ENCODE data around the gene CCDC88B. TPM values are rescaled to one million over a fixed set of nuclear protein-coding genes. Genes with fewer than 3 reads are reported as not detected.

The CCDC88B gene
- total and polyA plus RNA-seq, 2 experiments from 2014 or later = 6.8 to 12.1 TPM

- peaks cover 8% of the 10 kb centered on the region; the same call in 2 of the 3 replicates for H3K9me3 Mint-ChIP-seq
- H3K4me1 Mint-ChIP-seq = peaks cover 20% of the 10 kb centered on the region
- ATAC-seq (no peak), DNase-seq (ENCODE audit: low spot score) (no peak)
- no peak overlapping the region for H2AFZ ChIP-seq
- no peak overlapping the region for H3K4me3 ChIP-seq
- no peaks in the 10 kb centered on the region for H3K79me2 ChIP-seq (replicated peaks; ENCODE audit: insufficient read depth)
- no peak overlapping the region for H3K27ac Mint-ChIP-seq
- H3K27ac ChIP-seq (ENCODE audit: low read depth) = no peak overlapping the region
- no peaks in the 10 kb centered on the region for H3K36me3 ChIP-seq (ENCODE audit: insufficient read depth)
- H3K27me3 Mint-ChIP-seq (ENCODE audit: insufficient read depth, low read depth, poor library complexity) = peaks cover 27% of the 10 kb centered on the region
- peaks cover 16% of the 10 kb centered on the region for H3K4me1 ChIP-seq (ENCODE audit: insufficient read depth)
- H3K9me2 ChIP-seq (ENCODE audit: insufficient read depth) = no peaks in the 10 kb centered on the region
- peaks cover 2% of the 10 kb centered on the region; the same call in 1 of the 3 replicates for H3K36me3 Mint-ChIP-seq (ENCODE audit: low read depth)
- no peak overlapping the region for H3K4me2 ChIP-seq
- TF ChIP-seq ZNF331 (CRISPR knock-in tag; IDR thresholded peaks at IDR 0.05; ENCODE audit: low read depth) (no peak), NANOG (IDR thresholded peaks at IDR 0.05; ENCODE audit: borderline replicate concordance) (no peak), JUNB (IDR thresholded peaks at IDR 0.05; ENCODE audit: unreplicated experiment) (no peak), ZNF114 (CRISPR knock-in tag; IDR thresholded peaks at IDR 0.05) (no peak), CTCF (conservative IDR thresholded peaks at IDR 0.05; ENCODE audit: low read depth in 2 of 2) (no peak), EZH2phosphoT487 (IDR thresholded peaks at IDR 0.05; ENCODE audit: unreplicated experiment) (no peak), CREB1 (CRISPR knock-in tag; IDR thresholded peaks at IDR 0.05; ENCODE audit: low read depth) (no peak), STAT1 (IDR thresholded peaks at IDR 0.05; ENCODE audit: unreplicated experiment) (no peak)
- TF ChIP-seq, protein P1, sequence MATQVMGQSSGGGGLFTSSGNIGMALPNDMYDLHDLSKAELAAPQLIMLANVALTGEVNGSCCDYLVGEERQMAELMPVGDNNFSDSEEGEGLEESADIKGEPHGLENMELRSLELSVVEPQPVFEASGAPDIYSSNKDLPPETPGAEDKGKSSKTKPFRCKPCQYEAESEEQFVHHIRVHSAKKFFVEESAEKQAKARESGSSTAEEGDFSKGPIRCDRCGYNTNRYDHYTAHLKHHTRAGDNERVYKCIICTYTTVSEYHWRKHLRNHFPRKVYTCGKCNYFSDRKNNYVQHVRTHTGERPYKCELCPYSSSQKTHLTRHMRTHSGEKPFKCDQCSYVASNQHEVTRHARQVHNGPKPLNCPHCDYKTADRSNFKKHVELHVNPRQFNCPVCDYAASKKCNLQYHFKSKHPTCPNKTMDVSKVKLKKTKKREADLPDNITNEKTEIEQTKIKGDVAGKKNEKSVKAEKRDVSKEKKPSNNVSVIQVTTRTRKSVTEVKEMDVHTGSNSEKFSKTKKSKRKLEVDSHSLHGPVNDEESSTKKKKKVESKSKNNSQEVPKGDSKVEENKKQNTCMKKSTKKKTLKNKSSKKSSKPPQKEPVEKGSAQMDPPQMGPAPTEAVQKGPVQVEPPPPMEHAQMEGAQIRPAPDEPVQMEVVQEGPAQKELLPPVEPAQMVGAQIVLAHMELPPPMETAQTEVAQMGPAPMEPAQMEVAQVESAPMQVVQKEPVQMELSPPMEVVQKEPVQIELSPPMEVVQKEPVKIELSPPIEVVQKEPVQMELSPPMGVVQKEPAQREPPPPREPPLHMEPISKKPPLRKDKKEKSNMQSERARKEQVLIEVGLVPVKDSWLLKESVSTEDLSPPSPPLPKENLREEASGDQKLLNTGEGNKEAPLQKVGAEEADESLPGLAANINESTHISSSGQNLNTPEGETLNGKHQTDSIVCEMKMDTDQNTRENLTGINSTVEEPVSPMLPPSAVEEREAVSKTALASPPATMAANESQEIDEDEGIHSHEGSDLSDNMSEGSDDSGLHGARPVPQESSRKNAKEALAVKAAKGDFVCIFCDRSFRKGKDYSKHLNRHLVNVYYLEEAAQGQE (IDR thresholded peaks at IDR 0.05; ENCODE audit: unreplicated experiment) = no peak
- TF ChIP-seq, protein P2, sequence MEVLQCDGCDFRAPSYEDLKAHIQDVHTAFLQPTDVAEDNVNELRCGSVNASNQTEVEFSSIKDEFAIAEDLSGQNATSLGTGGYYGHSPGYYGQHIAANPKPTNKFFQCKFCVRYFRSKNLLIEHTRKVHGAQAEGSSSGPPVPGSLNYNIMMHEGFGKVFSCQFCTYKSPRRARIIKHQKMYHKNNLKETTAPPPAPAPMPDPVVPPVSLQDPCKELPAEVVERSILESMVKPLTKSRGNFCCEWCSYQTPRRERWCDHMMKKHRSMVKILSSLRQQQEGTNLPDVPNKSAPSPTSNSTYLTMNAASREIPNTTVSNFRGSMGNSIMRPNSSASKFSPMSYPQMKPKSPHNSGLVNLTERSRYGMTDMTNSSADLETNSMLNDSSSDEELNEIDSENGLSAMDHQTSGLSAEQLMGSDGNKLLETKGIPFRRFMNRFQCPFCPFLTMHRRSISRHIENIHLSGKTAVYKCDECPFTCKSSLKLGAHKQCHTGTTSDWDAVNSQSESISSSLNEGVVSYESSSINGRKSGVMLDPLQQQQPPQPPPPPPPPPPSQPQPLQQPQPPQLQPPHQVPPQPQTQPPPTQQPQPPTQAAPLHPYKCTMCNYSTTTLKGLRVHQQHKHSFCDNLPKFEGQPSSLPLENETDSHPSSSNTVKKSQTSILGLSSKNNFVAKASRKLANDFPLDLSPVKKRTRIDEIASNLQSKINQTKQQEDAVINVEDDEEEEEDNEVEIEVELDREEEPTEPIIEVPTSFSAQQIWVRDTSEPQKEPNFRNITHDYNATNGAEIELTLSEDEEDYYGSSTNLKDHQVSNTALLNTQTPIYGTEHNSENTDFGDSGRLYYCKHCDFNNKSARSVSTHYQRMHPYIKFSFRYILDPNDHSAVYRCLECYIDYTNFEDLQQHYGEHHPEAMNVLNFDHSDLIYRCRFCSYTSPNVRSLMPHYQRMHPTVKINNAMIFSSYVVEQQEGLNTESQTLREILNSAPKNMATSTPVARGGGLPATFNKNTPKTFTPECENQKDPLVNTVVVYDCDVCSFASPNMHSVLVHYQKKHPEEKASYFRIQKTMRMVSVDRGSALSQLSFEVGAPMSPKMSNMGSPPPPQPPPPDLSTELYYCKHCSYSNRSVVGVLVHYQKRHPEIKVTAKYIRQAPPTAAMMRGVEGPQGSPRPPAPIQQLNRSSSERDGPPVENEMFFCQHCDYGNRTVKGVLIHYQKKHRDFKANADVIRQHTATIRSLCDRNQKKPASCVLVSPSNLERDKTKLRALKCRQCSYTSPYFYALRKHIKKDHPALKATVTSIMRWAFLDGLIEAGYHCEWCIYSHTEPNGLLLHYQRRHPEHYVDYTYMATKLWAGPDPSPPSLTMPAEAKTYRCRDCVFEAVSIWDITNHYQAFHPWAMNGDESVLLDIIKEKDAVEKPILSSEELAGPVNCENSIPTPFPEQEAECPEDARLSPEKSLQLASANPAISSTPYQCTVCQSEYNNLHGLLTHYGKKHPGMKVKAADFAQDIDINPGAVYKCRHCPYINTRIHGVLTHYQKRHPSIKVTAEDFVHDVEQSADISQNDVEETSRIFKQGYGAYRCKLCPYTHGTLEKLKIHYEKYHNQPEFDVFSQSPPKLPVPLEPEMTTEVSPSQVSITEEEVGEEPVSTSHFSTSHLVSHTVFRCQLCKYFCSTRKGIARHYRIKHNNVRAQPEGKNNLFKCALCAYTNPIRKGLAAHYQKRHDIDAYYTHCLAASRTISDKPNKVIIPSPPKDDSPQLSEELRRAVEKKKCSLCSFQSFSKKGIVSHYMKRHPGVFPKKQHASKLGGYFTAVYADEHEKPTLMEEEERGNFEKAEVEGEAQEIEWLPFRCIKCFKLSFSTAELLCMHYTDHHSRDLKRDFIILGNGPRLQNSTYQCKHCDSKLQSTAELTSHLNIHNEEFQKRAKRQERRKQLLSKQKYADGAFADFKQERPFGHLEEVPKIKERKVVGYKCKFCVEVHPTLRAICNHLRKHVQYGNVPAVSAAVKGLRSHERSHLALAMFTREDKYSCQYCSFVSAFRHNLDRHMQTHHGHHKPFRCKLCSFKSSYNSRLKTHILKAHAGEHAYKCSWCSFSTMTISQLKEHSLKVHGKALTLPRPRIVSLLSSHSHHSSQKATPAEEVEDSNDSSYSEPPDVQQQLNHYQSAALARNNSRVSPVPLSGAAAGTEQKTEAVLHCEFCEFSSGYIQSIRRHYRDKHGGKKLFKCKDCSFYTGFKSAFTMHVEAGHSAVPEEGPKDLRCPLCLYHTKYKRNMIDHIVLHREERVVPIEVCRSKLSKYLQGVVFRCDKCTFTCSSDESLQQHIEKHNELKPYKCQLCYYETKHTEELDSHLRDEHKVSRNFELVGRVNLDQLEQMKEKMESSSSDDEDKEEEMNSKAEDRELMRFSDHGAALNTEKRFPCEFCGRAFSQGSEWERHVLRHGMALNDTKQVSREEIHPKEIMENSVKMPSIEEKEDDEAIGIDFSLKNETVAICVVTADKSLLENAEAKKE (CRISPR knock-in tag; IDR thresholded peaks at IDR 0.05) = no peak
- TF ChIP-seq, protein P3, sequence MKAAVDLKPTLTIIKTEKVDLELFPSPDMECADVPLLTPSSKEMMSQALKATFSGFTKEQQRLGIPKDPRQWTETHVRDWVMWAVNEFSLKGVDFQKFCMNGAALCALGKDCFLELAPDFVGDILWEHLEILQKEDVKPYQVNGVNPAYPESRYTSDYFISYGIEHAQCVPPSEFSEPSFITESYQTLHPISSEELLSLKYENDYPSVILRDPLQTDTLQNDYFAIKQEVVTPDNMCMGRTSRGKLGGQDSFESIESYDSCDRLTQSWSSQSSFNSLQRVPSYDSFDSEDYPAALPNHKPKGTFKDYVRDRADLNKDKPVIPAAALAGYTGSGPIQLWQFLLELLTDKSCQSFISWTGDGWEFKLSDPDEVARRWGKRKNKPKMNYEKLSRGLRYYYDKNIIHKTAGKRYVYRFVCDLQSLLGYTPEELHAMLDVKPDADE (IDR thresholded peaks at IDR 0.05) = no peak
- H3F3A ChIP-seq (replicated peaks; ENCODE audit: low read depth) = peaks cover 5% of the 10 kb centered on the region; the same call in 1 of the 2 replicates
- no peaks in the 10 kb centered on the region for H4K20me1 ChIP-seq (replicated peaks; ENCODE audit: insufficient read depth)
- no peak overlapping the region for H3K4me3 Mint-ChIP-seq
- no peaks in the 10 kb centered on the region for H3K27me3 ChIP-seq (ENCODE audit: insufficient read depth)
These were observed 60.1 kb downstream of the CCDC88B start for GRCh38 chr11:64400102-64400501.
